Stomach smooth muscle (tissue), 2 donors: ENCODE measurements around the gene DENND6B.

Experiments
- H3K27ac ChIP-seq: one replicate; pipeline ENCODE4 v1.7.0; 2013; ENCODE audit warnings: mild to moderate bottlenecking, low read length, inconsistent platforms
- H3K27me3 ChIP-seq, 2 donors: one replicate each; pipeline ENCODE4 v1.7.0; 2013; ENCODE audit warnings: low read length in 2 of 2; ENCODE audit not compliant: insufficient read depth in 2 of 2, control insufficient read depth in 1 of 2
- H3K36me3 ChIP-seq, 2 donors: one replicate each; pipeline ENCODE4 v1.7.0; 2013; ENCODE audit warnings: low read length in 2 of 2; ENCODE audit not compliant: control insufficient read depth in 2 of 2, insufficient read depth in 2 of 2
- H3K4me1 ChIP-seq: one replicate; pipeline ENCODE4 v1.7.0; 2013; ENCODE audit warnings: low read length; ENCODE audit not compliant: control insufficient read depth, insufficient read depth
- H3K4me3 ChIP-seq, 2 donors: one replicate each; pipeline ENCODE4 v1.7.0; 2013; ENCODE audit warnings: low read length in 2 of 2
- H3K9ac ChIP-seq, 2 donors: one replicate each; pipeline ENCODE4 v1.7.0; 2013; ENCODE audit warnings: low read length in 2 of 2, mild to moderate bottlenecking in 1 of 2
- H3K9me3 ChIP-seq, 2 donors: one replicate each; pipeline ENCODE4 v1.7.0; 2013; ENCODE audit warnings: low read length in 2 of 2; ENCODE audit not compliant: control insufficient read depth in 2 of 2
- donor health status: healthy.
- donor health status: Pancreatic carcinoma.

The DENND6B gene

DNA sequence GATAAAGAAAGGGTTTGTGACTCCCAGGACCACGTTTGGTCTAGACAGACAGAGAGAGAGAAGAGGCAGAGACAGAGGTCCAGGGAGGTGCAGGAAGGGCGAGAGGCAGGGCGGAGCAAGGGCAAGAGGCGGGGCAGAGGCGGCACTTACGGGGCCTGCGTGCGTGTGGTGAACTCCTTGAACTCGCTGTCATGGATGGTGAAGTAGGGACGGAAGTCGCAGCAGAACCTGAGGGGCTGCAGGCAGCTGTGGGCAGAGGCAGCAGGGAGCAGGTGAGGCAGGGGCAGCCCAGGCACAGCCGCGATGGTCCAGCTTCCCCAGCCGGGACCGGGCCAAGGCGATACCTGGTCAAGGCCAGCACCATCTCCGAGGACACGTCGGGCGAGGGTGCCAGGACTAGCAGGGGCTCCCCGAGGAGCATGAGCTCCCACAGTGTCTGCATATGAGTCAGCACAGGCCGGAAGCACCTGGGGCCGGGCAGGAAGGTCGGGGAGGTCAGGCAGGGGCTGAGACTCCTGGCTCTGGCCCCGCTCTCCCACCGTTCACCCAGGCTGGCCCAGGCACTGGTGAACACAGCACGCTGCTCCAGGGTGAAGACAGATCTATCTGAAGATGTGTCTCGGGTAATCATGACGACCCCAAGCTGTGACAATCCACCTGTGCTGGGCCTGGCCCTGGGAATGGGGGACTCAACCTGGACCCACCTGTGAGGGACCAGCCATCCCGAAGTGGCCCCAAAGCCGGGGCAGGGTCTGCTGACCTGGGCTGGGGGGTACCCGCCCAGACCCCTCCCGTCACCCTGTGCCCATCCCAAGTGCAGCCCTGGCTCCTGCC is 12.1 kb downstream of the DENND6B start:
- no peak overlapping the region for H3K4me3 ChIP-seq
- no peaks in the 10 kb centered on the region for H3K9me3 ChIP-seq
- H3K36me3 ChIP-seq, result no peaks in the 10 kb centered on the region
- no peak overlapping the region for H3K9ac ChIP-seq
- no peaks in the 10 kb centered on the region for H3K27me3 ChIP-seq
- H3K27ac ChIP-seq, result no peak overlapping the region
- H3K4me1 ChIP-seq, result peaks cover 3% of the 10 kb centered on the region

- H3K36me3 ChIP-seq, result no peaks in the 10 kb centered on the region
- H3K4me1 ChIP-seq, result peaks cover 8% of the 10 kb centered on the region
- no peaks in the 10 kb centered on the region for H3K9me3 ChIP-seq
- H3K27me3 ChIP-seq, result no peaks in the 10 kb centered on the region
- no peak overlapping the region for H3K9ac ChIP-seq
- H3K27ac ChIP-seq, result no peak overlapping the region
- no peak overlapping the region for H3K4me3 ChIP-seq
Observed at GRCh38 chr22:50314081-50314454, 12.7 kb downstream of the DENND6B start.

- H3K4me3 ChIP-seq, result no peak overlapping the region
- no peaks in the 10 kb centered on the region for H3K36me3 ChIP-seq
- H3K4me1 ChIP-seq, result peaks cover 12% of the 10 kb centered on the region
- H3K27me3 ChIP-seq, result no peaks in the 10 kb centered on the region
- H3K9ac ChIP-seq, result no peak overlapping the region
- H3K27ac ChIP-seq, result no peak overlapping the region
- H3K9me3 ChIP-seq, result no peaks in the 10 kb centered on the region
Observed at GRCh38 chr22:50313600-50313999, 13.2 kb downstream of the DENND6B start.

DNA sequence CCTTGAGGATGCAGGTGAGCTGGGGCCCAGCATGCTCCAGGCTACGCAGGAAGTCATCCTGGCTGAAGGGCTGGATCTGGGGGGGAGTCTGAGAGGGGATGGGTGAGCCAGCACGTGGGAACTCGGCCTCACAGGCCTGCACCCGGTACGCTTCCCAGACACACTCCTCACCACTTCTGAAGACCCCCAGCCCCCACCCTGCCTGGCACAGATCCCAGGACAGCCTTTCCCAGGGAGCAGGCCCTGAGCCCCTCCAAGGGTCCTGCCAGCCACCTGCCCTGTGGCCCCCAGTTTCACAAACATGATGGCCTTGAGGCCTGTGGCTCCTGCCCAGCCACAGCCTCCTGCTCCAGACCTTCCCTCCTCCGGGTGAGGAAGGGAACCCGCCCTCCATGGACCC is 13.8 kb downstream of the DENND6B start:
- Histone ChIP-seq H3K36me3 (no peaks in the 10 kb centered on the region), H3K4me3 (no peak overlapping the region), H3K4me1 (peaks cover 18% of the 10 kb centered on the region), H3K9ac (no peak overlapping the region), H3K27ac (no peak overlapping the region), H3K9me3 (no peaks in the 10 kb centered on the region), H3K27me3 (no peaks in the 10 kb centered on the region)

GRCh38 chr22:50312371-50312770 is 14.4 kb downstream of the DENND6B start:
- Histone ChIP-seq H3K4me1 (peaks cover 21% of the 10 kb centered on the region), H3K36me3 (no peaks in the 10 kb centered on the region), H3K4me3 (no peak overlapping the region), H3K9me3 (no peaks in the 10 kb centered on the region), H3K9ac (no peak overlapping the region), H3K27ac (no peak overlapping the region), H3K27me3 (no peaks in the 10 kb centered on the region)

DNA sequence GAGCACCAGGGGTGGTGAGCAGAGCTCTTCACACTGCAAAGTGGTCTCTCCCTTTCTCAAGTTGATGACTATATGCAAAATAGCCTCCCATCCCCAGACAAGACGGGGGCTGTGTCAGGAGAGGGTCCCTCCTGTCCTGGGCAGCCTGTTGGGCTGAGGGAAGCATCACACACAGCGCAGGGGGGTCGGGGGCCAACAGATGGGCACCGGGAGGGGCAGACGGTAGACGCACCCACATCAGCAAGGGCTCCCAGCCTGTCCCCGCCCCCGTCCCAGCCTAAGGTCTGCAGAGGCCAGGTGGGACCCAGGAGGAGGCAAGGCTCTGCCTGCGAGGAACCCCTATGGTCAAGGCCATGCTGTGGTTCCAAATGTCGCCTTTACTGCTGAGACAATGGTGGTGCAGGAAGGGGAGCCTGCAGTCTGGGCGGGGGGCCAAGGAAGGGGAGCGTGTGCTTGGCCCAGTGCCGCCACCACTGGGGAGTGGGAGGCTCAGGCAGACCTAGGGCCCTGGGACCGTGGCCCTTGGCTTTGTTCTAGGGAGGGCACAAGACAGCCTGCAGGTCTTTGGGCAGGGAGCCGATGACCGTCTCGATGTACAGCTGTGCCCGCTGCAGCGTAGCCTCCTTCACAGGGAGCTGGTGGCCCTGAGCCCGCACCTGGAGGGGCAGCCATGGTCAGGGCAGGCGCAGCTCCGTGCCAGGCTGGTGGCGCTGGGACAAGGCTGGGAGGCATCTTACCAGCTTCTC is 15.0 kb downstream of the DENND6B start:
- no peaks in the 10 kb centered on the region for H3K27me3 ChIP-seq
- peaks cover 21% of the 10 kb centered on the region for H3K4me1 ChIP-seq
- no peak overlapping the region for H3K27ac ChIP-seq
- no peaks in the 10 kb centered on the region for H3K36me3 ChIP-seq
- H3K9me3 ChIP-seq, result no peaks in the 10 kb centered on the region
- no peak overlapping the region for H3K4me3 ChIP-seq
- H3K9ac ChIP-seq, result no peak overlapping the region

- Histone ChIP-seq H3K27me3 (no peaks in the 10 kb centered on the region), H3K4me1 (peaks cover 25% of the 10 kb centered on the region), H3K4me3 (no peak overlapping the region), H3K36me3 (no peaks in the 10 kb centered on the region), H3K27ac (no peak overlapping the region), H3K9me3 (no peaks in the 10 kb centered on the region), H3K9ac (no peak overlapping the region)
Observed at GRCh38 chr22:50310949-50311444, 15.8 kb downstream of the DENND6B start.

DNA sequence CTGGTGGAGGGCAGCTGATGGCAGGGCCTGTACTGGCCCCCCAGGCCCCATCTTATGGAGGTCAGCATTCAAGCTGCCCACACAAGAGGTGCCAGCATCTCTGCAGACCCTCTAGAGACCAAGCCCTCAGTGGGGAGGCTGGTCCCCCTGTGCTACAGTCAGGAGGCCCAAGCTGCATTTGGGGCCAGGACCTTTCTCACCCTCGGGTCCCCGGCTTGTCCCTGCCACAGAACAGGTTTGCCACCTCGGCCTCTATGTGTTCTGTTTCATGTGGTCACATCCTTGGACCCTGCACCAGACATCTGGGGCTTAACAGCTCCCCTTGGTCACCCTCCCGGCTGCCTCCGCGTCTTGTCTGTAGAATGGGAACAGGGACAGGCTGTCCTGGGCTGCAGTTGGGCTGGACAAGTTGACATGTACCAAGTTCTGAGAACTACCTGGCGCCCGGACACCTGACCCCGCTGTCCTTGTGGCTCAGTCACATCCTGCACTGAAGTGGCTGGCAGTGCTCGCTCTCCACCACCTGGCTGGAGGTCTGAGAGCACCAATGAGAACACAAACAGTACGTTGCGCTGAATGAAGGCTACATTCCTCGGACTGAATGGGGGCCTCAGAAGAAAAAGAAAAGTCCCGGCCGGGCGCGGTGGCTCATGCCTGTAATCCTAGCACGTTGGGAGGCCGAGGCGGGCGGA is 16.6 kb downstream of the DENND6B start:
- Histone ChIP-seq H3K36me3 (no peaks in the 10 kb centered on the region), H3K27ac (no peak overlapping the region), H3K27me3 (no peaks in the 10 kb centered on the region), H3K4me3 (no peak overlapping the region), H3K9me3 (no peaks in the 10 kb centered on the region), H3K9ac (no peak overlapping the region), H3K4me1 (peaks cover 33% of the 10 kb centered on the region)

DNA sequence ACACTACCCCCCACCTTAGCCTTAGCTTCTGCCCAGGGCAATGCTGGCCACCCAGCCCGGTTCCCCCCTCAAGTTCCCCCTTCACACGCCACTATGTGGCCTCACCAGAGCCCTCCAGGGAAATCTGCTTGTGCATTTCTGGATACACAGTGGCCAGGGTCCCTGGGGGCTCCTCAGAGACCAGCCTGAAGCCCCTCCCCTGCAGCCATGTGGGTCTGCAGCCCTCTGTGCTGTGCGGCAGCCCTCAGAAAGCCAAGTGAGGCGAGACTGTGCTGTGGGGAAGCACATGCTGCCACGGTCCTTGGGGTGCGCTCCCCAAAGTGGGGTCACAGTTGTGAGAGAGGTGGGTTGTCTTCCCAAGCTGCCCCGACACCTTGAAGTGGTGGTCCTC is 17.2 kb downstream of the DENND6B start:
- H3K27me3 ChIP-seq, result no peaks in the 10 kb centered on the region
- H3K4me1 ChIP-seq, result peaks cover 39% of the 10 kb centered on the region
- no peak overlapping the region for H3K4me3 ChIP-seq
- peak overlapping the region; percentile 67 for H3K27ac ChIP-seq
- H3K9me3 ChIP-seq, result no peaks in the 10 kb centered on the region
- H3K9ac ChIP-seq, result no peak overlapping the region
- H3K36me3 ChIP-seq, result no peaks in the 10 kb centered on the region

DNA sequence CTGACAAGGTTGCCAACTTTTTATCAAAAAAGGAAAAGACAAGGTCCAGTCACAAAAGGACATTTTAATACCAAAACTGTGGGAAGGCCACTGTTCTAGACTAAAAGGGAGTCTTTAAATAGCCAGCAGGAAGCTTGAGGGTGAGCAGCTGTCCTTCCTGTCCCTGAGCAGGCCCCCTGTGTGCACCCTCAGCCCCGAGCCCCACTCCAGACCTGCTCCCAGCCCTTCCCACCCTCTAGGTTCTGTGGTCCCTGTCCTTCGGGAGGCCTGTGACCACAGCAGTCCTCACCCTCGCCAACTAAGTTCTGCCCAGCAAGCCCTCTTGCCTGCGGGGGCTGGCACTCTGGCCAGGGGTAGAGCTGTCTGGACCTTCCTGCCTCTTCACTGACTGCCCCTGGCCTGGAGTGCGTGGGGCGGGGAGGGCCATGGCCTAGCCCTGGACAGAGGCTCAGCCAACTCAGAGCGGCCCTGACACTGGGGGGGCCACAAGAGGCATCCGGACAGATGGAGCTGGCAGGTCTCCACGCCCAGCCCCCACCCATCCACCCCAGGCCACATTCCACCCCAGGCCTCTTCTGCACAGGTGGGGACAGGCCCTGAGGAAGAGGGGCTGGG is 17.7 kb downstream of the DENND6B start:
- Histone ChIP-seq H3K4me1 (peaks cover 42% of the 10 kb centered on the region), H3K9me3 (no peaks in the 10 kb centered on the region), H3K27ac (peak overlapping the region; percentile 67), H3K4me3 (no peak overlapping the region), H3K27me3 (no peaks in the 10 kb centered on the region), H3K36me3 (no peaks in the 10 kb centered on the region), H3K9ac (peak overlapping the region in 1 of 2 donors; percentile 47)
